Activated CD8-positive, alpha-beta T cell treated with anti-CD3 and anti-CD28 coated beads for 36 hours (primary cell): ENCODE data around the gene ASCC3. TPM values are rescaled to one million over a fixed set of nuclear protein-coding genes. Genes with fewer than 3 reads are reported as not detected.

Experiments used
- ATAC-seq: fragments of 200-7000 bp; cut with Tn5 transposase; one replicate; pipeline ENCODE4 v1.10.0; 2021; ENCODE audit warnings: mild to moderate bottlenecking, moderate library complexity
- CTCF ChIA-PET: fragments of 350-600 bp; sonication (Branson Sonifier 250); formaldehyde crosslinking; loops from one replicate; lab custom pipeline; 2021; ENCODE audit warnings: antibody characterized with exemption; lab: Charles Lee
- POLR2A ChIA-PET: fragments of 350-600 bp; sonication (Branson Sonifier 250); formaldehyde crosslinking; loops from one replicate; lab custom pipeline; 2021; ENCODE audit warnings: antibody characterized with exemption; lab: Charles Lee
- DNase-seq: peaks from one replicate; pipeline ENCODE4 v3.0.0-alpha.2; 2020
- H3K27ac Mint-ChIP-seq: one replicate; pipeline ENCODE4 v1.8.0; 2021; ENCODE audit warnings: mild to moderate bottlenecking, mixed read lengths
- H3K27me3 Mint-ChIP-seq: one replicate; pipeline ENCODE4 v1.8.0; 2021; ENCODE audit warnings: mixed read lengths
- H3K36me3 Mint-ChIP-seq: one replicate; pipeline ENCODE4 v1.8.0; 2021; ENCODE audit warnings: low read depth, mixed read lengths
- H3K4me1 Mint-ChIP-seq: one replicate; pipeline ENCODE4 v1.8.0; 2021; ENCODE audit warnings: low read depth, mixed read lengths
- H3K4me3 Mint-ChIP-seq: one replicate; pipeline ENCODE4 v1.8.0; 2021; ENCODE audit warnings: mild to moderate bottlenecking, moderate library complexity, mixed read lengths
- H3K9me3 Mint-ChIP-seq: one replicate; pipeline ENCODE4 v1.8.0; 2021; ENCODE audit warnings: mixed read lengths
- intact Hi-C: fragments of 100-400 bp; cut with micrococcal nuclease; formaldehyde crosslinking; loops from one replicate; pipeline ENCODE4 v1.10.0; 2022
- total RNA-seq, 2 experiments: library from RNA; stranded (reverse); gene quantifications; one replicate each; pipeline ENCODE4 v1.2.3, GENCODE V29; 2021
- TF ChIP-seq, protein P1 (sequence below): fragments of 200-600 bp; IDR thresholded peaks from one replicate; pipeline ENCODE4 v1.8.0; 2022; ENCODE audit warnings: antibody characterized with exemption, mild to moderate bottlenecking

The ASCC3 gene
- total RNA-seq, 2 experiments from 2014 or later = 50.2 to 50.5 TPM

DNA sequence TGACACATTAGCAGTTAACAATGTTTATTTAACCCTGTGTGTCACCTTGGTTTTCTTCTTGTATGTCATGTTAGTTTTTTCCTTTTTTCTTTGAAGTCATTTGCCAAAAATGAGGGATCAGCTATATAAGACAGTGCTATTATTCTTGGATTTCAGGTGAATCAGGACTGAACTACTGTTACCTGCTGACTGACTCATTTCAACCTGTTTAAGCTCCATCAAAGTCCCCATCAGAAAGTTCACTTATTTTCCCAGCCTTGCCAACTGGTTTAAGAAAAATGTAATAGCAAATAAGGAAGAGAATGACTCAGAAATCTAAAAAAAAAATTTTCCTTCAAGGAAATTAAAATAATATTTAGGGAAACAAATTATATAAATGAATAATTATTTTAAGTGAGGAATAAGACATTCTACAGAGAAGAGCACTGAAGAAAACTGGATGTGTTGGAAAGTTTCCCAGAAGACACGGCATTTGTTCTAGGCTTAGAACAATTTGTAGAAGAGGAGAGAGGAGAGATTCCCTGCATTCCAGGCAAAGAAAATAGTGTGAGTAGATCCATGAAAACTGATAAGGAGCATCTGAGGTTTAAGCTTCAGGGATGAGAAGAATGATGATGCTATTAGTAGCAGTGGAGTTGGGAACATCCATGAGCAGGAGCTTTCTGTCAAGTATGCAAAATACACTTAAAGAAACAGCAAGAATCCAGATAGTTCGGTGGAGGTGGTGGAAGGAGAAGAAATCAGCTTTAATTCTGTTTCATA lies 331.5 kb downstream of the ASCC3 start:
- ATAC-seq = no peak
- Mint-ChIP-seq H3K4me1 (no peaks in the 10 kb centered on the region), H3K27me3 (no peaks in the 10 kb centered on the region), H3K9me3 (no peaks in the 10 kb centered on the region), H3K36me3 (peaks cover 15% of the 10 kb centered on the region), H3K27ac (no peak overlapping the region), H3K4me3 (no peak overlapping the region)
- ChIA-PET CTCF (no interaction called here), POLR2A (no interaction called here)
- no peak for DNase-seq
- intact Hi-C loops = no loop called here
- TF ChIP-seq, protein P1, sequence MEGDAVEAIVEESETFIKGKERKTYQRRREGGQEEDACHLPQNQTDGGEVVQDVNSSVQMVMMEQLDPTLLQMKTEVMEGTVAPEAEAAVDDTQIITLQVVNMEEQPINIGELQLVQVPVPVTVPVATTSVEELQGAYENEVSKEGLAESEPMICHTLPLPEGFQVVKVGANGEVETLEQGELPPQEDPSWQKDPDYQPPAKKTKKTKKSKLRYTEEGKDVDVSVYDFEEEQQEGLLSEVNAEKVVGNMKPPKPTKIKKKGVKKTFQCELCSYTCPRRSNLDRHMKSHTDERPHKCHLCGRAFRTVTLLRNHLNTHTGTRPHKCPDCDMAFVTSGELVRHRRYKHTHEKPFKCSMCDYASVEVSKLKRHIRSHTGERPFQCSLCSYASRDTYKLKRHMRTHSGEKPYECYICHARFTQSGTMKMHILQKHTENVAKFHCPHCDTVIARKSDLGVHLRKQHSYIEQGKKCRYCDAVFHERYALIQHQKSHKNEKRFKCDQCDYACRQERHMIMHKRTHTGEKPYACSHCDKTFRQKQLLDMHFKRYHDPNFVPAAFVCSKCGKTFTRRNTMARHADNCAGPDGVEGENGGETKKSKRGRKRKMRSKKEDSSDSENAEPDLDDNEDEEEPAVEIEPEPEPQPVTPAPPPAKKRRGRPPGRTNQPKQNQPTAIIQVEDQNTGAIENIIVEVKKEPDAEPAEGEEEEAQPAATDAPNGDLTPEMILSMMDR = no peak

DNA sequence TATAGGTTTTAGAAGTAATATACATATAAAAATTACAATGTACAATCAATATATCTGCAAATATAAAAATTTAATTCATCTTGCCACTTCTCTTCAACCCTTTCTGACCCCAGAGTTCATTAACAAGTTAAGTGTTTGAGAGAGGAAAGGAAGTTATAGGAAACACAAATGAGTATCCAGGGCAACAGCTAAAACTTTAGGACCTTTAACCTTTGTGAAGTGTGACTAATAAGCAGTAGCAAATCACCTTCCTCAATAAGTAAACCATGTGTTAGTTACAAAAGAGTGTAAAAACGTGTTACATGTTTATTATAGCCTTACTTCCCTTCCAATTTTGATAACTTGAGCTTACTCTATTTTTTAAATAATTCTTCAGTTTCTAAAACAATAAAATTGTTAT lies 343.0 kb downstream of the ASCC3 start:
- Mint-ChIP-seq H3K4me3 (no peak overlapping the region), H3K4me1 (no peaks in the 10 kb centered on the region), H3K27me3 (no peaks in the 10 kb centered on the region), H3K9me3 (peaks cover 5% of the 10 kb centered on the region), H3K27ac (no peak overlapping the region), H3K36me3 (peaks cover 34% of the 10 kb centered on the region)
- intact Hi-C loops = no loop called here
- DNase-seq (no peak), ATAC-seq (no peak)
- TF ChIP-seq, protein P1 = no peak
- ChIA-PET POLR2A (no interaction called here), CTCF (no interaction called here)

DNA sequence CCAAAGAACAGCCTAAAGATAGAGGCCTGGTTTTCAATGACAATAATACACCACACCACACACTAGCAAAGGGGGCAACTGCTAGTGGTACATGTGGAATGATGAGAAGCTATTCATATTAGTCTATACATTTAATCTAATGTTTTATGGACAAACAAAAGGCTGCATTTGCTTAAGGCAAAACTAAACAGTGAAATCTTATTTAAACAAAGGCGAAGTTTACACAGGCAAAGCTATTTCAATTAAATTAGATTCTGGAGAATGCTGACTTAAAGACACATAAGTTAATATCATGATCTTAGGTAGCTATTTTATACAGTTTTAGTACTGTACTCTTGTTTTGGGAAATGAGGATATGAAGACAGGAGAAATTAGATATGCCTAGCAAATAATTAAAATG lies 362.5 kb downstream of the ASCC3 start:
- ChIA-PET CTCF (interaction anchor here (1.4 kb wide), 2 partner anchors 10 to 650 kb away, joined by 3 read pairs; no protein-coding TSS in a partner anchor), POLR2A (no interaction called here)
- TF ChIP-seq, protein P1 = no peak
- H3K27ac Mint-ChIP-seq = no peak overlapping the region
- H3K27me3 Mint-ChIP-seq = no peaks in the 10 kb centered on the region
- H3K4me1 Mint-ChIP-seq = no peaks in the 10 kb centered on the region
- H3K4me3 Mint-ChIP-seq = no peak overlapping the region
- ATAC-seq (no peak), DNase-seq (no peak)
- intact Hi-C loops = no loop called here
- H3K9me3 Mint-ChIP-seq = no peaks in the 10 kb centered on the region
- H3K36me3 Mint-ChIP-seq = peaks cover 8% of the 10 kb centered on the region

DNA sequence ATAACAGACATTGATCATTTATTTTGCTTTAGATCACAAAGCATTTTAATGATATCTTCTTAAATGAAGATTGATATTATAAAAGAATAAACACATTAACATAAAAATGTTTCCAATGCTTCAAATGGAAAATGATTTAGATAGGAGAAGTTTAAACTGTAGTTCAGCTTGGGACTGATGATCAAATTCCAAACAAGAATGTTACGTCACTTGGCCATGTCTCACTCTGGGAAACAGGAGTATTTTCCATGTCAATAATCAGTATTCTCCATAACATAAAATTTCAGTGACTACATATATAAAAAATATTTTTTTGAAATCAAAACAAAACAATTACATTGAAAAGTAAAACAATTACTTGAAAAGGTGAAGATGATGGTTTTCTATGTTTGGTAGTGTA lies 363.5 kb downstream of the ASCC3 start:
- TF ChIP-seq, protein P1 = no peak
- Mint-ChIP-seq H3K4me1 (no peaks in the 10 kb centered on the region), H3K27ac (no peak overlapping the region), H3K27me3 (no peaks in the 10 kb centered on the region), H3K9me3 (no peaks in the 10 kb centered on the region), H3K36me3 (peaks cover 13% of the 10 kb centered on the region), H3K4me3 (no peak overlapping the region)
- CTCF ChIA-PET = interaction anchor here (1.4 kb wide), 2 partner anchors 11 to 649 kb away, joined by 3 read pairs; no protein-coding TSS in a partner anchor
- ATAC-seq (no peak), DNase-seq (no peak)
- intact Hi-C loops = no loop called here
- POLR2A ChIA-PET = no interaction called here

DNA sequence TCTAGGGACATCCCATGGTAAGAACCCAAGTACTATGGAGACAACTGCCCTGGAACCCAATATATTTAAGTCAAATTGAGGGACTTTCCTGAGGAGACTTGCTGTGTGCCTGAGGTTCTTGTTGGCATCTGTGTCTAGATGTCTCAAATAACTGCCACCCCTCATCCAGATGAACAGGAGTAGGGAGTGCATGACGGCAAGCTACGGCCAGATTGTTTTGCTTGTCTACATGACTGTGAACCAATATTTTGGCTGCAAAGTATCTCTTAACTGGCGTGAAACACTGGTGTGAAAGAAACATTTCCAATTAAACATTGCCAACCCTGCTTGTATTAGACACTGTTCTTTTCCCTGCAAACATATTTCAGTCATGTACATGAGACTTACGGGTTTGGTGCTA lies 364.0 kb downstream of the ASCC3 start:
- intact Hi-C loops = no loop called here
- Mint-ChIP-seq H3K36me3 (peaks cover 18% of the 10 kb centered on the region), H3K27ac (no peak overlapping the region), H3K4me1 (no peaks in the 10 kb centered on the region), H3K27me3 (no peaks in the 10 kb centered on the region), H3K4me3 (no peak overlapping the region), H3K9me3 (no peaks in the 10 kb centered on the region)
- ChIA-PET POLR2A (no interaction called here), CTCF (interaction anchor here (1.4 kb wide), 1 partner anchor 649 kb away, joined by 3 read pairs; no protein-coding TSS in a partner anchor)
- TF ChIP-seq, protein P1 = no peak
- ATAC-seq (no peak), DNase-seq (no peak)
